GM21390 (cell line): ENCODE data around the gene NUCKS1.

Experiments used
- ATAC-seq: cut with Tn5 transposase; IDR thresholded peaks from one replicate; pipeline ENCODE4 v1.9.1; 2021; ENCODE audit not compliant: unreplicated experiment

The NUCKS1 gene

DNA sequence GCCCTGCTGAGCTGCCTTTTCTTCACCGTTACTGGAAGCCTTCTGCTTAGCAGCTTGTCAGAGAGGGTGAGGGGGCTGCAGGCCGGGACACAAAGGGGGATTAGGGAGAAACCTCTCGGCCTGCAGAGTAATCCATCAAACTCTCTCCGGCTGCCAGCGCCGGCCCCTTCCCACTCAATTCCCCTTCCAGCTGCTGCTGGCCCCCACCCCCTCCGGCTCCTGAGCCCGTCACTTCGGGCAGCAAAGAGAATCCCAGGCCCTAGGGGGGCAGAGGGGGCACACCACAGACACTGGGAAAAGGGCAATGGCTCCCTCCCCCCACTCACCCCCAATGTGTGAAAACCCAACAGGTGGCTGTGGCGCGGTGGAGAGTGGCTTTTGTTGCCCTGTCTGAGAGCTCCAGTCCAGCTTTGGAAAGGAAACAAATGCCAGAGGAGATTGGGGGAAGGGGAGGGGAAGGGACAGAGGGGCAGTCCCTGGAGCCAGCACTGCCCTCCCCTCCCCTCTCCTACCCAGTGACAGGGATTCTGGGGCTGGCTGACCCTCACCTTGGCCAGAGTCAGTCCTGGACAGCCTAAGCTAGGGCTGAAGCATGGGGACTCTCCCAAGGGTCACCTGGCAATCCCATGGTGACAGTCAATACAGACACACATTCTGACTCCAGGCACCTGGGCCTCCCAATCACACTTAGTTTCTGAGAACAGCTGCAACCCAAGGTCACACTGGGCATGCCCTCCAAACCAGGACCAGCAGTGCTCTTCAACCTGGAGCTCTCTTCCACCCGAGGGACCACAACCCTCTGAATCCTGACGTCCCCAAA lies 79.2 kb downstream of the NUCKS1 start:
- ATAC-seq = no peak

DNA sequence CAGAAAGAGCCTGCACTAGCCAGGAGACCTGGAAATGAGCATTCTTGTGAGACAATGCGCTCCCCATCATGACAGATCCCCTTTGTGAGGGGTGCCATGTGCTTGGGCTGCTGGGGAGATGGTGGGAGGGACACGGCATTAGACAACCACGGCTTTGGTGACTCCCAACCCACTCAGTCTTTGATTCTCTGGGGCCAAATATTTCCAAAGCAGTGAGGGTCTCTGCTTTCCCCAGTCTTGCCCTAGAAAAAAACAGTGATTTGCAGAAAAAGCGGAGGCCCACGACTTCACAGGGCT lies 79.9 kb downstream of the NUCKS1 start:
- ATAC-seq = no peak

DNA sequence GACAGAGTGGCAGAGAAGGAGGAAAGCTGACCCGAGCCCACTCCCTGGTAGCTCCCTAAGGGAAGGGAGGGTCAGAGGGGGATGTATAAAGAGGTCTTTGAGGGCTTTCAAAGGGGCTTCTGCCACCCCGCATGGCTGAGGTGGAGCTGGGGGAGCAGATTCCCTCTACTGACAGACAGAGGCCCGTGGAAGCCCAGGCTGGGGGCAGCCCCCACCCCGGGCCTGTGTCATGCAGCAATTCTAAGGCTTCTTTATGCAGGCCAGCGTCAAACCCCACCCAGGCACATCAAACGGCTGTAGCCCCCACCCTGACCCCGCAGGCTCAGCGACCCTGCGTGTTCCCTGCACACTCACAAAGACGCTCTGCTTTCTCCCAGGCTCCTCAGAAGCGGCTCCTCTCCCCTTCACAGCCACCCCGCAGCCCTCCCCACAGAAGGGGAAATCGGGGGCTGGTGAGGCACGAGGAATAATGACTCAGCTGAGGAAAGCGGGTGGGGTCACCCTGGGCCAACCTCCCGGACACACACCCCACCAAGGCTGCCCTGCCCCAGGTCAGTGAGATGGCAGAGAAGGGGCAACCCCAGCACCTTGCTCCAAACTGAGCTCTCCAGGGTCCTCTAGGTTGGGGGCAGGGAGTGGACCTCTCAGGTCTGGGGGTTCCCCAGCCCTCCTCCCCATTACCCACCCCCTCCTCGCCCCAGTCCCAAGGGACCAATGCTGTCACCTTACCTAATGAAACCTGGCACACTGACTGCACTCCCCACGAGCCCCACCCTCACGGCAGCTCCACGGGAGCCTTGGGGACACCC lies 80.4 kb downstream of the NUCKS1 start:
- ATAC-seq = no peak

DNA sequence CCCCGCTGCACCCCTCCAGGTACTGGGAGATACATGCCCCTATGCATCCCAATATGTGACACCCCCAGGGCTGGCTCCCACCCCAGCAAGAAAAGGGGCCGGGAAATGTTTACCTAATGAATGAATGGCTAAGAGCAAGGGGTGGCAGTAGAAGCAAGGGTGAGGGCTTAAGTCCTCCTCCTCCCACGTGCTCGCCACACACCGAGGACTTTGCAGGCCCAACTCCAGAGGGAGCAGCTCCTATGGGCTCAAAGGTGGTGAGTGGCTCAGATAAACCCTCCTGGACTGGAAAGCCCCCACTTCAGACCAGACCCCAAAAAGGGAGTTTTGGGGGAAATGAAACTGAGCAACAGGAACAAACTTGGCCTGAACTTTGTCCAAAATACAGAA lies 81.0 kb downstream of the NUCKS1 start:
- ATAC-seq = no peak

GRCh38 chr1:205667909-205668643 lies 81.9 kb downstream of the NUCKS1 start:
- no peak for ATAC-seq

DNA sequence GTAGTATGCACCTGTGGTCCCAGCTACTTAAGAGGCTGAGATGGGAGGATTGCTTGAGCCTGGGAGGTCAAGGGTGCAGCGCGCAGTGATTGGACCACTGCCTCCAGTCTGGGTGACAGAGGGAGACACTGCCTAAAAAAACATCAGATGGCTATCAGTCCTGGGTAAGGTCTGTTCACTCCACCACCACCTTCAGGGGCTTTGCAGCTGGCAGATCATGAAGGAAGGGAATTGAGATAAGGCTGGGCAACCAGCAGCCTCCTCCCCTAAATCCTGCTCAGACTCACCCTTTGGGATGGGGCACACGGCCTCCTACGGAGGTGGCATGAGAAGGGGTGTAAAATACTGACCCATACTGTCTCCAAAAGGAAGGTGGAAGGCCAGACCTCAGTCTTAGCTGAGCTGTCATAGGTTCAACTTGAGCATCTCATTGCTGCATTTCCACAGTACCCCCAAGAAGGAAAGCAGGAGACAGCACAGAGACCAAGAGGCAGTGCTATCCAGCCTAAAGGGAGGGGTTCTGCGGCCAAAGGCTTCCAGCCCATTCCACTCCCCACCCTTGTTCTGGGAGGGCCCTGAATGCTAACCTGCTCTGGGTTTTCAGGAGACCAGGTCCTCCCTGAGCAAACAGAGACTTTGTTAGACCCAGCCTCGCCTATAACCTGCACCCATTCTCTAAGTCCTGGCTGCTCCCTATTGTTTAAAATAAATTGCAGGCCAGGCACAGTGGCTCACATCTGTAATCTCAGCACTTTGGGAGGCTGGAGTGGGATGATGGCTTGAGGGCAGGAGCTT lies 83.4 kb downstream of the NUCKS1 start:
- no peak for ATAC-seq

DNA sequence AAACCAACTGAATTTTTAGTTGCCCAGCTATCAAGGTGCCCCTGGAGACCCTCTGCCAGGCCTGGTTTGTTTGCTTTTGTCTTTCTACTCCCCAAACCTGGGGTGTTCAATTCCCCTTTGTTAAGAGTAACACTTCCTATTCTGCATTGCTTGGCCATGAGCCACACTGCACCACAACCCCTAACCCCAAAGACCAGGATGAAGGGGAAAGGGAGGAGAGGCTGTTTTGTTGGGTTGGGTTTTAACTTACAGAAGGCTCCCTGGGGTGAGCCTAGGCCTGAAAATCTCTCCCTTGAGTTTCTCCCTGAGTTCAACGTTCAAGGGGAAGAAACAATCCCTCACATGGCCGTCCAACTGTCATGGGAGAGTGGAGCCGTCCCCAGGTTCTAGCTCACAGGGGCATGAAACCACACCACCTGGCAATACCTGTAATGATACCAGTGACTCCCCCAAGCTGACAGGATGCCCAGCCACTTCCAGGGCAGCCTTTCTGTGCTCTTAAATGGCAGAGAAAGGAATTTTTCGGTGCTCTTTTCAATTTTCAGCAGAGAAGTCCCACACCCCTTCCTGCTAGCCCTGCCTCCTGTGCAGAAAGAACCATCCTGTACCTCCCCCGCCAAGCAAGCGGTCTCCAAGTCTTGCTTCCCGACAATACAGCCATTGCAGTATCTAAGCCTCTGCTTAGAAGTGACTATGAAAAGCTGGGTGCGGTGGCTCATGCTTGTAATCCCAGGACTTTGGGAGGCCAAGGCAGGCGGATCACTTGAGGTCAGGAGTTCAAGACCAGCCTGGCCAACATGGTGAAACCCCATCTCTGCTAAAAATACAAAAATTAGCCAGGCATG lies 84.6 kb downstream of the NUCKS1 start:
- no peak for ATAC-seq

DNA sequence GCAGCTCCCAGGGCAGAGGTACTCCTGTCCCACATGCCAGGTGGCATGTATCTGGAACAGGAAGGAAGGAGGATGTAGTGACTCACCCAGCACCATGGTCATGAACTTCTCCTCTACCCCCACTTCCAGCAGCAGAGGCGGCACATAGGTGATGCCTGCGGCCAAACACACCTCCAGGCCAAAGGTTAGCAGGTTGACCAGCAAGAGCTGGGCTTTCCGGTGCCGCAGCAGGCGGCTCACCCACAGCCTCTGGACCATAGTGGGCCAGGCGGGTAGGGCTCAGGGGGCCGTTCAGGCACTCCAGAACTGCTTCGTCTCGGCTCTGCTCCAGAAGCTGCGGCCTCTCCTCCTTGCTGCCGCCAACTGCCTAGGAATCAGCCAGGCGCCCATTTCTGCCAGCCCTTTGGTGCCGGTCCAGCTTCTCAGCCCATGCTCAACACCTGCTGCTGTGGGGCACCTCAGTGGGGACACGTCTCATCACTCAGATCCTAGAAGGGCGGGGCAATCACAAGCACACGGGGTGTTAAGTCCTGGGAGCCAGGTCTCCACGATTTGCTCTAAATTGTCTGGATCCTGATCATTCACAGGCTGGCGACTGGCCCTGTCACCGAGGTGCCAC lies 85.5 kb downstream of the NUCKS1 start:
- ATAC-seq = no peak

- no peak for ATAC-seq
These were observed 86.6 kb downstream of the NUCKS1 start for GRCh38 chr1:205663286-205663936.
